Thyroid gland (tissue), 4 donors: ENCODE measurements around the gene KRTAP29-1. TPM values are rescaled to one million over a fixed set of nuclear protein-coding genes. Genes with fewer than 3 reads are reported as not detected.

Experiments used
- DNase-seq, 2 donors: peaks; one replicate each; pipeline ENCODE4 v3.0.0-alpha.2; 2019
- H3K27ac ChIP-seq, 3 donors: fragments of 200-600 bp; sonication (generic); 1 replicate in 2 of 3; 2 replicates in 1 of 3; pipeline ENCODE4 v1.5.1; 2016 to 2019; ENCODE audit warnings: mild to moderate bottlenecking in 1 of 3, moderate library complexity in 1 of 3
- H3K27me3 ChIP-seq: fragments of 200-600 bp; sonication (generic); one replicate; pipeline ENCODE4 v1.5.1; 2019
- H3K36me3 ChIP-seq, 2 donors: fragments of 200-600 bp; sonication (generic); one replicate each; pipeline ENCODE4 v1.5.1; 2016 to 2019
- H3K4me1 ChIP-seq, 2 donors: fragments of 200-600 bp; sonication (generic); one replicate each; pipeline ENCODE4 v1.5.1; 2017 to 2019
- H3K4me3 ChIP-seq, 3 donors: fragments of 200-600 bp; sonication (generic); replicated peaks in 1 of 3; 1 replicate in 2 of 3; 2 replicates in 1 of 3; pipeline ENCODE4 v1.5.1; 2016; ENCODE audit warnings: mild to moderate bottlenecking in 1 of 3
- H3K9me3 ChIP-seq: fragments of 200-600 bp; sonication (generic); one replicate; pipeline ENCODE4 v1.5.1; 2017
- CTCF ChIP-seq, 6 experiments: fragments of 200-600 bp in 3 of 6; fragments of 450-650 bp in 3 of 6; sonication (generic) in 3 of 6; IDR thresholded peaks; one replicate each; pipeline ENCODE4 v1.5.1; 2016 to 2019; ENCODE audit warnings: antibody characterized with exemption in 6 of 6, mild to moderate bottlenecking in 2 of 6, inconsistent platforms in 1 of 6, moderate library complexity in 1 of 6
- POLR2A ChIP-seq, 2 donors: fragments of 450-650 bp; IDR thresholded peaks; one replicate each; pipeline ENCODE4 v1.6.1; 2017; ENCODE audit warnings: antibody characterized with exemption in 2 of 2, mild to moderate bottlenecking in 2 of 2, moderate library complexity in 1 of 2
- WGBS, 2 donors: methylation state at CpG; one replicate each; pipeline ENCODE4 v1.1.5; 2017; 5-methylcytosine and 5-hydroxymethylcytosine counted together
- intact Hi-C: fragments of 100-400 bp; cut with DNase I; formaldehyde crosslinking; loops from one replicate; pipeline ENCODE4 v1.15.1; 2023
- small RNA-seq: library from RNA; depleted of rRNA; stranded (forward); fragments of <200 nt; gene quantifications from one replicate; pipeline ENCODE3, GENCODE V24; 2016
- total RNA-seq, 4 donors: library from RNA; depleted of rRNA; stranded (reverse); fragments of >200 nt; gene quantifications; one replicate each; pipeline ENCODE4 v1.2.3, GENCODE V29; 2016

The KRTAP29-1 gene
- total RNA-seq, 4 donors from 2014 or later: not detected

GRCh38 chr17:41254861-41255260 lies 47.8 kb downstream of the KRTAP29-1 start:
- Histone ChIP-seq H3K4me3 (no peak overlapping the region), H3K4me1 (no peaks in the 10 kb centered on the region), H3K36me3 (no peaks in the 10 kb centered on the region), H3K27ac (no peak overlapping the region), H3K9me3 (no peaks in the 10 kb centered on the region), H3K27me3 (no peaks in the 10 kb centered on the region)
- TF ChIP-seq POLR2A (IDR thresholded peaks at IDR 0.05) (no peak), CTCF (IDR thresholded peaks at IDR 0.05) (no peak)
- WGBS, 2 donors: 0% methylated on average over 1 of the region's 1 CpG
- intact Hi-C loops: no loop called here
- DNase-seq: no peak

Small RNA genes within 50 kb of the gene (small RNA-seq; reads per million reads assigned to genes)
- not detected for gene KRTAP9-10P

Other genes starting within 250 kb of the KRTAP29-1 start
- not detected for gene KRTAP2-2, start 247.6 kb downstream of the KRTAP29-1 start, total RNA-seq
- not detected for gene KRTAP2-3, start 242.7 kb downstream of the KRTAP29-1 start, total RNA-seq
- gene KRTAP2-4, start 237.0 kb downstream of the KRTAP29-1 start, total RNA-seq: not detected
- gene KRTAP4-7, start 218.7 kb downstream of the KRTAP29-1 start, total RNA-seq: not detected
- not detected for gene KRTAP4-8, start 204.7 kb downstream of the KRTAP29-1 start, total RNA-seq
- gene KRTAP4-16, start 200.6 kb downstream of the KRTAP29-1 start, total RNA-seq: not detected
- gene KRTAP4-9, start 197.5 kb downstream of the KRTAP29-1 start, total RNA-seq: not detected
- gene KRTAP4-11, start 184.5 kb downstream of the KRTAP29-1 start, total RNA-seq: not detected
- not detected for gene KRTAP4-12, start 178.7 kb downstream of the KRTAP29-1 start, total RNA-seq
- gene KRTAP4-6, start 162.3 kb downstream of the KRTAP29-1 start, total RNA-seq: not detected
- gene KRTAP4-5, start 153.0 kb downstream of the KRTAP29-1 start, total RNA-seq: not detected
- gene KRTAP4-4, start 142.1 kb downstream of the KRTAP29-1 start, total RNA-seq: not detected
- not detected for gene KRTAP4-3, start 134.6 kb downstream of the KRTAP29-1 start, total RNA-seq
- not detected for gene KRTAP4-2, start 124.6 kb downstream of the KRTAP29-1 start, total RNA-seq
- not detected for gene KRTAP4-1, start 117.9 kb downstream of the KRTAP29-1 start, total RNA-seq
- not detected for gene KRTAP9-1, start 113.0 kb downstream of the KRTAP29-1 start, total RNA-seq
- not detected for gene KRTAP9-2, start 76.2 kb downstream of the KRTAP29-1 start, total RNA-seq
- not detected for gene KRTAP9-3, start 70.4 kb downstream of the KRTAP29-1 start, total RNA-seq
- not detected for gene KRTAP9-8, start 64.9 kb downstream of the KRTAP29-1 start, total RNA-seq
- gene KRTAP9-4, start 53.2 kb downstream of the KRTAP29-1 start, total RNA-seq: not detected
- not detected for gene KRTAP9-9, start 47.5 kb downstream of the KRTAP29-1 start, total RNA-seq
- gene KRTAP9-6, start 37.5 kb downstream of the KRTAP29-1 start, total RNA-seq: not detected
- gene KRTAP9-7, start 27.2 kb downstream of the KRTAP29-1 start, total RNA-seq: not detected
- not detected for gene KRTAP16-1, start 6.5 kb upstream of the KRTAP29-1 start, total RNA-seq
- not detected for gene KRTAP17-1, start 12.9 kb upstream of the KRTAP29-1 start, total RNA-seq
- not detected for gene KRT33A, start 48.0 kb upstream of the KRTAP29-1 start, total RNA-seq
- not detected for gene KRT33B, start 67.0 kb upstream of the KRTAP29-1 start, total RNA-seq
- gene KRT34, start 79.5 kb upstream of the KRTAP29-1 start, total RNA-seq: not detected
- gene KRT31, start 94.8 kb upstream of the KRTAP29-1 start, total RNA-seq: not detected
- not detected for gene KRT37, start 121.7 kb upstream of the KRTAP29-1 start, total RNA-seq
- not detected for gene KRT38, start 138.1 kb upstream of the KRTAP29-1 start, total RNA-seq
- gene KRT32, start 164.5 kb upstream of the KRTAP29-1 start, total RNA-seq: not detected
- gene KRT35, start 178.3 kb upstream of the KRTAP29-1 start, total RNA-seq: not detected
- gene KRT36, start 187.1 kb upstream of the KRTAP29-1 start, total RNA-seq: not detected
- under 1 TPM in 1 of 4 donors, not detected in 3; 0.83 TPM for gene KRT13, start 202.8 kb upstream of the KRTAP29-1 start, total RNA-seq
- under 1 TPM in 1 of 4 donors, not detected in 3; 0.93 TPM for gene KRT15, start 216.0 kb upstream of the KRTAP29-1 start, total RNA-seq
- gene KRT19, start 225.5 kb upstream of the KRTAP29-1 start, total RNA-seq: 10 to 100 TPM; 18.3 to 41.4 (median 28.6) TPM